WTC11 (cell line): ENCODE data around the gene GAB1. TPM values are rescaled to one million over a fixed set of nuclear protein-coding genes. Genes with fewer than 3 reads are reported as not detected.
A peak's percentile ranks its signal among the peaks of the same experiment; 100 is the strongest.

Experiments
- ATAC-seq: fragments of 200-7000 bp; cut with Tn5 transposase; 2 replicates; pipeline ENCODE4 v1.10.0; 2021; ENCODE audit warnings: mild to moderate bottlenecking, moderate library complexity
- CTCF ChIA-PET: fragments of 300-600 bp; sonication (Branson Sonifier 250); formaldehyde crosslinking; loops from one replicate; lab custom pipeline; 2021; ENCODE audit warnings: antibody characterized with exemption; lab: Charles Lee
- POLR2A ChIA-PET: fragments of 350-600 bp; sonication (Branson Sonifier 250); formaldehyde crosslinking; loops from one replicate; lab custom pipeline; 2021; ENCODE audit warnings: antibody characterized with exemption; lab: Charles Lee
- DNase-seq: peaks from one replicate; pipeline ENCODE4 v3.0.0; 2021; ENCODE audit warnings: low spot score
- H3K27ac Mint-ChIP-seq: 2 replicates; pipeline ENCODE4 v1.8.0; 2021; ENCODE audit warnings: mixed read lengths
- H3K27me3 Mint-ChIP-seq: 2 replicates; pipeline ENCODE4 v1.8.0; 2021; ENCODE audit warnings: low read depth, mild to moderate bottlenecking, moderate library complexity, mixed read lengths
- H3K36me3 Mint-ChIP-seq: 2 replicates; pipeline ENCODE4 v1.8.0; 2021; ENCODE audit warnings: mixed read lengths
- H3K4me1 Mint-ChIP-seq: 2 replicates; pipeline ENCODE4 v1.8.0; 2022; ENCODE audit warnings: mixed read lengths
- H3K4me3 Mint-ChIP-seq: 2 replicates; pipeline ENCODE4 v1.8.0; 2021; ENCODE audit warnings: mild to moderate bottlenecking, moderate library complexity, mixed read lengths
- H3K9me3 Mint-ChIP-seq: 2 replicates; pipeline ENCODE4 v1.8.0; 2021; ENCODE audit warnings: mixed read lengths
- AR ChIP-seq: fragments of 250-450 bp; sonication (Bioruptor Pico); IDR thresholded peaks from 2 replicates; pipeline ENCODE4 v1.9.0; 2021; ENCODE audit warnings: mild to moderate bottlenecking
- ARID4B ChIP-seq: sonication (generic); formaldehyde crosslinking; IDR thresholded peaks from 2 replicates; pipeline ENCODE4 v1.8.0; 2023; ENCODE audit warnings: missing genetic modification reagents, mild to moderate bottlenecking, borderline replicate concordance
- GRHL2 ChIP-seq: fragments of 250-450 bp; sonication (Bioruptor Pico); IDR thresholded peaks from 2 replicates; pipeline ENCODE4 v1.8.0; 2022; ENCODE audit warnings: mild to moderate bottlenecking, moderate library complexity; ENCODE audit not compliant: insufficient replicate concordance, severe bottlenecking
- KAT7 ChIP-seq: sonication (generic); formaldehyde crosslinking; IDR thresholded peaks from 2 replicates; pipeline ENCODE4 v1.8.1; 2023; ENCODE audit warnings: missing genetic modification reagents, mild to moderate bottlenecking, borderline replicate concordance
- NR2C2 ChIP-seq: sonication (generic); formaldehyde crosslinking; IDR thresholded peaks from 2 replicates; pipeline ENCODE4 v1.8.0; 2022; ENCODE audit warnings: mild to moderate bottlenecking, missing genetic modification reagents
- USF1 ChIP-seq: sonication (generic); formaldehyde crosslinking; IDR thresholded peaks from 2 replicates; pipeline ENCODE4 v1.8.0; 2022; ENCODE audit warnings: mild to moderate bottlenecking, missing genetic modification reagents
- ZNF121 ChIP-seq: sonication (generic); formaldehyde crosslinking; IDR thresholded peaks from 2 replicates; pipeline ENCODE4 v1.8.0; 2023; ENCODE audit warnings: missing genetic modification reagents
- ZNF396 ChIP-seq: fragments of 250-450 bp; sonication (Bioruptor Pico); IDR thresholded peaks from 2 replicates; pipeline ENCODE4 v1.8.0; 2021; ENCODE audit warnings: mild to moderate bottlenecking, moderate library complexity, borderline replicate concordance
- ZNF671 ChIP-seq: fragments of 250-450 bp; sonication (Bioruptor Pico); IDR thresholded peaks from 2 replicates; pipeline ENCODE4 v1.8.0; 2021; ENCODE audit warnings: mild to moderate bottlenecking
- ZSCAN18 ChIP-seq: fragments of 250-450 bp; sonication (Bioruptor Pico); IDR thresholded peaks from 2 replicates; pipeline ENCODE4 v2.1.2; 2022; ENCODE audit warnings: mild to moderate bottlenecking, moderate library complexity
- total RNA-seq: library from RNA; stranded (reverse); gene quantifications from 3 replicates; pipeline ENCODE4 v1.2.3, GENCODE V29; 2021

Gene GAB1
- total RNA-seq, 1 experiment from 2014 or later, result 17.4 TPM

DNA sequence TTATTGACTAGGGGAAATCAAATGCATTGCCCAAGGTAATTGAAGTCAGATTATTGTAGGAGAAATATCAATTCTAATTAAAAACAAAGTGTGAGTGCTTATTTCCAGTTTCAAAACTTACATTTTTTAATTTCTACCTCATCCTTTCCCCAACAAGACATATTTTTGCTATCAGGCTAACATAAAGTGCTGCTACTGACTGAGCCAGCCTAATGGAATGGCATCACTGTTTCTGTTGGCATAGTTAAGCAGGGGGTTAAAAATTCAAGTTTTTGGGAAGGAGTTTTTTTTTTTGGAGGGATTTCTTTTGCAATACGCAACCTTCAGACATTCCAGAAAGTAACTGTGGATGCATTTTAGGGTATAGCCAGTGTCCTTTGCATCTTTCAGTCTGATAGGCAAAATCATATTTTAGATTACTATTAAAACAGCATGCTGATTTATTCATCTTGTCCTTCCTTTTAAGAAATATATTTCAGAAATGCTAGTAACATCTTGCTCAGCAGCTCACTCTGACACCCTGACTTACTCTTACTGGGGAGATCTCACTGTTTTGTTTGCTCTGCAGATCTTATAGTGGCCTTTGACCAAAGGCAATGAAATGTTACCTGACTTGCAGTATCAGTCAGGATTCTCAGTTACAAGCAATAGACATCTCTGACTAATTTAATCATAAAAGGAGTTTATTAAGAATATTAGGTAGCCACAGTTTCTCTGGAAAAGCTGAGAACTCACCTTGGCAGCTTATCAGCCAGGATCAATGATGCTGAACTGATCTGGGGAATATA lies 24.4 kb downstream of the GAB1 start:
- ChIA-PET CTCF (no interaction called here), POLR2A (interaction anchor here (1.2 kb wide), 1 partner anchor 24 kb away, joined by 3 read pairs; the partner anchor contains the start of gene GAB1)
- 0 out of 2 replicates have a peak, but pooled peaks cover 2% of the 10 kb centered on the region for H3K36me3 Mint-ChIP-seq
- DNase-seq, result no peak
- H3K4me3 Mint-ChIP-seq, result no peak overlapping the region
- peaks cover 78% of the 10 kb centered on the region for H3K4me1 Mint-ChIP-seq
- H3K9me3 Mint-ChIP-seq, result peaks cover 8% of the 10 kb centered on the region
- no peak for ATAC-seq
- H3K27ac Mint-ChIP-seq, result peak overlapping the region; percentile 13; the same call in 1 of the 2 replicates
- H3K27me3 Mint-ChIP-seq, result no peaks in the 10 kb centered on the region
- TF ChIP-seq ARID4B (CRISPR knock-in tag) (no peak), USF1 (CRISPR knock-in tag) (no peak), AR (CRISPR knock-in tag) (no peak)

- DNase-seq (no peak), ATAC-seq (peak; percentile 43)
- Mint-ChIP-seq H3K27me3 (no peaks in the 10 kb centered on the region), H3K27ac (peak overlapping the region; percentile 23), H3K4me3 (no peak overlapping the region), H3K36me3 (0 out of 2 replicates have a peak, but pooled peaks cover 2% of the 10 kb centered on the region), H3K4me1 (peaks cover 63% of the 10 kb centered on the region), H3K9me3 (peaks cover 8% of the 10 kb centered on the region)
- TF ChIP-seq GRHL2 (CRISPR knock-in tag) (no peak), ZSCAN18 (CRISPR knock-in tag) (0 out of 2 replicates have a peak, but pooled peaks have one; percentile 13), ZNF121 (CRISPR knock-in tag) (no peak), ZNF396 (CRISPR knock-in tag) (no peak), KAT7 (no peak), ARID4B (CRISPR knock-in tag) (no peak), ZNF671 (CRISPR knock-in tag) (no peak), NR2C2 (CRISPR knock-in tag) (no peak)
- POLR2A ChIA-PET, result interaction anchor here (1.2 kb wide), 1 partner anchor 26 kb away, joined by 3 read pairs; the partner anchor contains the start of gene GAB1
- CTCF ChIA-PET, result no interaction called here
Measured at GRCh38 chr4:143362349-143363046, 25.8 kb downstream of the GAB1 start.
